Psoas muscle (tissue), 8 donors: ENCODE measurements around the gene RELL1. TPM values are rescaled to one million over a fixed set of nuclear protein-coding genes. Genes with fewer than 3 reads are reported as not detected.

Experiments
- ATAC-seq, 4 donors: fragments of 200-7000 bp; cut with Tn5 transposase; one replicate each; pipeline ENCODE4 v1.9.1; 2020; ENCODE audit warnings: moderate library complexity in 3 of 4, mild to moderate bottlenecking in 2 of 4
- DNase-seq, 2 donors: peaks; one replicate each; pipeline ENCODE4 v3.0.0-alpha.2; 2020
- H3K27ac ChIP-seq: fragments of 200-600 bp; one replicate; pipeline ENCODE4 v1.8.0; 2022
- H3K27me3 ChIP-seq, 3 donors: fragments of 200-600 bp in 1 of 3; one replicate each; pipeline versions ENCODE4 v1.6.1 to v1.8.0; 2013 to 2022; ENCODE audit warnings: low read length in 2 of 3, mild to moderate bottlenecking in 2 of 3, moderate library complexity in 1 of 3; ENCODE audit not compliant: insufficient read depth in 3 of 3
- H3K36me3 ChIP-seq, 2 donors: fragments of 200-600 bp in 1 of 2; one replicate each; pipeline versions ENCODE4 v1.6.1 to v1.8.0; 2013 to 2022; ENCODE audit warnings: low read depth in 1 of 2, mild to moderate bottlenecking in 1 of 2, moderate library complexity in 1 of 2; ENCODE audit not compliant: insufficient read depth in 1 of 2
- H3K4me1 ChIP-seq: fragments of 200-600 bp; one replicate; pipeline ENCODE4 v1.8.0; 2022
- H3K4me3 ChIP-seq: fragments of 200-600 bp; one replicate; pipeline ENCODE4 v1.8.0; 2022; ENCODE audit warnings: mild to moderate bottlenecking
- H3K9me3 ChIP-seq: fragments of 200-600 bp; one replicate; pipeline ENCODE4 v1.8.0; 2022
- WGBS, 3 donors: extraction: QIAGEN DNeasy Blood & Tissue Kit; methylation state at CpG; one replicate each; pipeline versions ENCODE4 v1.1.6 to v1.1.7; 2013; 5-methylcytosine and 5-hydroxymethylcytosine counted together
- intact Hi-C, 2 donors: fragments of 100-400 bp; cut with DNase I; formaldehyde crosslinking; loops; one replicate each; pipeline versions ENCODE4 v1.11.0 to v1.14.2; 2022
- polyA plus RNA-seq, 3 donors: library from polyadenylated mRNA; stranded (reverse); fragments of 200-250 nt; gene quantifications; one replicate each; pipeline ENCODE4 v1.2.3, GENCODE V29; 2013
- total RNA-seq, 4 donors: library from RNA; stranded (reverse); fragmentation: NEBNext Ultra II Directional in 2 of 4; extraction: Animal tissue kit (Norgen Biotek cat#: 25700) in 2 of 4; gene quantifications; one replicate each; pipeline versions ENCODE4 v1.2.1 to v1.2.4, GENCODE V29; 2021 to 2023
- TF ChIP-seq, protein P1 (sequence below): fragments of 200-600 bp; IDR thresholded peaks from one replicate; pipeline ENCODE4 v1.8.0; 2022; ENCODE audit warnings: antibody characterized with exemption
- donor health status: healthy with polysubstance abuse.
- donor health status: DM: no; HTN: no; CAD: no; lungs with moderate emphysema.
- donor health status: Bipolar disorder and iron deficiency.
- donor health status: healthy.
- donor health status: DM: yes; HTN: yes; CAD: no.
- donor health status: DM: no; HTN: no; CAD: no.
- donor health status: DM: no; HTN: no; CAD: no.
- donor health status: DM: yes; HTN: yes; CAD: no.

Gene RELL1
- total and polyA plus RNA-seq, 7 donors = 2.3 to 35.7 (median 21.0) TPM

DNA sequence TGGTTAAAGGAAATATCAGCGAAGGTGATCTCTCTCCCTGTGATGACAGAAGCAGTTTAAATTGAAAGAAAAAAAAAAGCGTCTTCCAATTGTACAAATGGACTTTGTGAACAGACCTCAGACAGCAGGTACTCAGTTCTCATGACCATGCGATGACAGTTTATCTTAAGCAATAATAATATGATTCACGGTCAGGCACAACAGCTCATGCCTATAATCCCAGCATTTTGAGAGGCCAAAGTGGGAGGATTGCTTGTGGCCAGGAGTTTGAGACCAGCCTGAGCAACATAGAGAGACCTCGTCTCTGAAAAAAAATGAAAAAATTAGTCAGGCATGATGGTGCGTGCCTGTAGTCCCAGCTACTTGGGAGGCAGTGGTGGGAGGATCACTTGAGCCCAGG is 51.0 kb downstream of the RELL1 start:
- H3K9me3 ChIP-seq = no peaks in the 10 kb centered on the region
- TF ChIP-seq, protein P1, sequence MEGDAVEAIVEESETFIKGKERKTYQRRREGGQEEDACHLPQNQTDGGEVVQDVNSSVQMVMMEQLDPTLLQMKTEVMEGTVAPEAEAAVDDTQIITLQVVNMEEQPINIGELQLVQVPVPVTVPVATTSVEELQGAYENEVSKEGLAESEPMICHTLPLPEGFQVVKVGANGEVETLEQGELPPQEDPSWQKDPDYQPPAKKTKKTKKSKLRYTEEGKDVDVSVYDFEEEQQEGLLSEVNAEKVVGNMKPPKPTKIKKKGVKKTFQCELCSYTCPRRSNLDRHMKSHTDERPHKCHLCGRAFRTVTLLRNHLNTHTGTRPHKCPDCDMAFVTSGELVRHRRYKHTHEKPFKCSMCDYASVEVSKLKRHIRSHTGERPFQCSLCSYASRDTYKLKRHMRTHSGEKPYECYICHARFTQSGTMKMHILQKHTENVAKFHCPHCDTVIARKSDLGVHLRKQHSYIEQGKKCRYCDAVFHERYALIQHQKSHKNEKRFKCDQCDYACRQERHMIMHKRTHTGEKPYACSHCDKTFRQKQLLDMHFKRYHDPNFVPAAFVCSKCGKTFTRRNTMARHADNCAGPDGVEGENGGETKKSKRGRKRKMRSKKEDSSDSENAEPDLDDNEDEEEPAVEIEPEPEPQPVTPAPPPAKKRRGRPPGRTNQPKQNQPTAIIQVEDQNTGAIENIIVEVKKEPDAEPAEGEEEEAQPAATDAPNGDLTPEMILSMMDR = no peak
- H3K36me3 ChIP-seq = peaks cover 3 to 51% of the 10 kb centered on the region in 2 donors
- DNase-seq = no peak
- 89 to 94% (median 91%) methylated on average over 6 of the region's 6 CpGs for WGBS, 3 donors
- intact Hi-C loops = no loop called here
- peak in 2 of 4 donors; percentile 29 to 56 for ATAC-seq
- no peaks in the 10 kb centered on the region for H3K27me3 ChIP-seq
- H3K27ac ChIP-seq = no peak overlapping the region
- peaks cover 4% of the 10 kb centered on the region for H3K4me1 ChIP-seq
- H3K4me3 ChIP-seq = no peak overlapping the region

DNA sequence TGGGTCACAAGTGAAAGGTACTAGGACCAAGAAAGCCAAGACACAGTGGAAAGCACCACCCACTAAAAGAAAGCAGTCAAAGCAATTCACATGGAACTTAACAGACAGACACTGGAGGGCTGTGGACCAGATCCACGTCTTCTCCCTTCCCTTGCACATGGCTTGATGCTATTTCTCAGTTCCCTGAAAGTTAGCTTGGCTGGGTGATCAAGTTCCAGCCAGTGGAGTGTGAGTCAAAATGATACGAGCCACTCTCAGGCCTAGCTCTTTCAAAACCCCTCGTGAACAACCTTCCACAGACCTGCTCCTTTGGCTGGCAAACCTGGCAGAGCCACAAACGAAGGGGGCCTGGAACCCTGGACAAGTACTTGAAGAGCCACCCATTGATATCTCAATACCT is 52.0 kb downstream of the RELL1 start:
- Histone ChIP-seq H3K9me3 (no peaks in the 10 kb centered on the region), H3K36me3 (peaks cover 3 to 51% of the 10 kb centered on the region in 2 donors), H3K4me1 (peaks cover 8% of the 10 kb centered on the region), H3K27me3 (no peaks in the 10 kb centered on the region), H3K4me3 (no peak overlapping the region), H3K27ac (no peak overlapping the region)
- WGBS, 3 donors = 40 to 67% (median 43%) methylated on average over 4 of the region's 4 CpGs
- intact Hi-C loops = no loop called here
- DNase-seq (no peak), ATAC-seq (peak in 3 of 4 donors; percentile 22 to 57 (median 43))
- TF ChIP-seq, protein P1 = no peak

DNA sequence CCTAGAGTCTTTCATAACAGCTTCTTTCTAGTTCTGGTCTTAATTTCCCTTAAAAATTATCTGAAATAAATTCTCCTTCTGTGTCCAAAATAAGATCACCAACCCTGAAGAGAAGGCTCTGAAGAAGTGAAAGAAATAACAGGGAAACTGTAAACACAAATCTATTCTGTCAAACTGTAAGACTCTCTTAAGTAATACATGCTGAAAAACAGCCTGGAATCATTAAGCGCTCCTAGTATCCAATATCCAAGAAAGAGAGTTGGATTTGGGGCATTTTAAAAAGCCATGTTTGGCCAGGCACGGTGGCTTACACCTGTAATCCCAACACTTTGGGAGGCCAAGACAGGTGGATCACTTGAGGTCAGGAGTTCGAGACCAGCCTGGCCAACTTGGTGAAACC is 53.3 kb downstream of the RELL1 start:
- no peak overlapping the region for H3K4me3 ChIP-seq
- H3K36me3 ChIP-seq = peaks cover 3 to 44% of the 10 kb centered on the region in 2 donors
- DNase-seq (no peak), ATAC-seq (no peak)
- intact Hi-C loops = no loop called here
- no peak overlapping the region for H3K27ac ChIP-seq
- TF ChIP-seq, protein P1 = no peak
- H3K4me1 ChIP-seq = peaks cover 17% of the 10 kb centered on the region
- H3K27me3 ChIP-seq = no peaks in the 10 kb centered on the region
- 80 to 88% (median 82%) methylated on average over 3 of the region's 3 CpGs for WGBS, 3 donors
- no peaks in the 10 kb centered on the region for H3K9me3 ChIP-seq

DNA sequence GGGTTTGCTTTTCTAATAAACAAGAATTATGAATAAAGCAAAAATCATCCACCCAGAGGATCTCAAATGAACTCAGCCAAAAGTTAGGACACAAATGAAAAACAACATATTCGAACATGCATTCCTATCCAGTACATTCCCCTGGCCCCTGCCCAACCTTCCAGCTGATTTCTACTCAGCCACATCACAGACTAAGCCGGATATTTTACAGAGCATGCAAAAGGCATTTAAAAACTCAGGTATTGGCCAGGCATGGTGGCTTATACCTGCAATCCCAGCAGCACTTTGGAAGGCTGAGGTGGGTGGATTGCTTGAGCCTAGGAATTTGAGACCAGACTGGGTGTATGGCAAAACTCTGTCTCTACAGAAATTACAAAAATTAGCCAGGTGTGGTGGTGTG is 54.6 kb downstream of the RELL1 start:
- peaks cover 3 to 34% of the 10 kb centered on the region in 2 donors for H3K36me3 ChIP-seq
- H3K4me3 ChIP-seq = no peak overlapping the region
- ATAC-seq (no peak), DNase-seq (no peak)
- H3K9me3 ChIP-seq = no peaks in the 10 kb centered on the region
- 20 to 37% (median 21%) methylated on average over 2 of the region's 2 CpGs for WGBS, 3 donors
- no peak overlapping the region for H3K27ac ChIP-seq
- intact Hi-C loops = no loop called here
- TF ChIP-seq, protein P1 = no peak
- peaks cover 23% of the 10 kb centered on the region for H3K4me1 ChIP-seq
- H3K27me3 ChIP-seq = no peaks in the 10 kb centered on the region

DNA sequence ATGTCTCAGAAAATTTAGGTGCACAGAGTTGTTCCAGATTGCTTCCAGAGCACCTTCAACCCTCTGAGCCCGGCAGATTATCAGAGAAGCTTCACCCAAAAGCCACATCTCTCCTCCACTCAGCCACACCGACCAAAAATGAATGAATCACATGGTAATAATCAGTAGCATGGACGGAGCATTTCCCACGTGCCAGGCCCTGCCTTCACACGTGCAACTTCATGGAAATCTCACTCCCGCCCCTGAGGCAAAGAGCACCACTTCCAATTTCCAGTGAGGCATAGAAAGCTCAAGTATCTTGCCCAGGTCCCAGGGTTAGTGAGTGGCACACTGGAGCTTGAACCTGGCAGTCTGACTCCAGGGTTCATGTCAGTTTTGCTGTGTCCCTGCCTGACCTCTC is 56.5 kb downstream of the RELL1 start:
- H3K4me1 ChIP-seq = peaks cover 28% of the 10 kb centered on the region
- H3K4me3 ChIP-seq = no peak overlapping the region
- H3K36me3 ChIP-seq = peaks cover 3 to 19% of the 10 kb centered on the region in 2 donors
- intact Hi-C loops = loop anchor here (5.0 kb wide), 3 partner anchors 33 to 58 kb away; partner anchors contain the start of gene RELL1 (in 2 of the 2)
- ATAC-seq (no peak), DNase-seq (no peak)
- TF ChIP-seq, protein P1 = no peak
- H3K27ac ChIP-seq = peak overlapping the region; percentile 40
- 61 to 75% (median 67%) methylated on average over 6 of the region's 6 CpGs for WGBS, 3 donors
- H3K9me3 ChIP-seq = no peaks in the 10 kb centered on the region
- no peaks in the 10 kb centered on the region for H3K27me3 ChIP-seq
